GM12864 (cell line): ENCODE results near the gene USP10.

Experiments
- DNase-seq: peaks from one replicate; pipeline ENCODE4 v3.0.0-alpha.2; 2011; ENCODE audit warnings: low read depth
- H3K4me3 ChIP-seq: 2 replicates; pipeline ENCODE4 v1.5.1; 2011; ENCODE audit warnings: mild to moderate bottlenecking, low read depth, low read length, control low read depth
- TF ChIP-seq, protein P1 (sequence below): IDR thresholded peaks from 2 replicates; pipeline ENCODE4 v1.5.1; 2011; ENCODE audit warnings: low read depth, mild to moderate bottlenecking, moderate library complexity, low read length, control low read depth, inconsistent platforms; ENCODE audit errors: missing control alignments

Gene USP10

DNA sequence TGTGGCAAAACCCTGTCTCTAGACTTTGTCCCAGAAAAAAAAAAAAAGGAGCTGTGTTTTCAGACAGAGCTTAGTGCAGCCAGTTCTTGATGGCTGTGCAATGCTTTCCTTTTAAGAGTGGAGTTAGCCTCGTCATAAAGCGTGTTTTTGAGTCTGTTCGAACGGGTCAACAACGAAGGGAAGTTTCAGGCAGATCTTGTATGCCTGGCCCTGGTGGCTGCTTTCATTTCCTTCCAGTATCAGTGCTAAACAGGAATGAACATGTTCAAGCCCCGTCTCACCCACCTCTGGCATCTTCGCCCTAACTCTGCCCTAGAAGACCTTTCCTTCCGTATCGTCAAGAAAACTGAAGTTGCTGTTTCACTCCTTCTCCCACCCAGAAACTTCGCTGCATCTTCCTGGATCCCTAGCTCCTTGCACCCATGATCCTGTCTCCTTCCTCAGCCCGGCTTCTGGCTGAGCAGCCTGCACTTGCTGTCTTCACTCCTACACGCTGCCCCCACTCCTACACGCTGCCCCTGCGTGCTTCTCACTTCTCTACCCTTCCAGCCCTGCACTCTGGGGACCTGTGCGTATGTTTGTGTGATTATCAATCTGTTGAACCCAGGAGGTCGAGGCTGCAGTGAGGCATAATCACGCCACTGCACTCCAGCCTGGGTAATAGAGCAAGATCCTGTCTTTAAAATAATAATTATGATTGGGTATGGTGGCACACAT lies 55.3 kb downstream of the USP10 start:
- TF ChIP-seq, protein P1, sequence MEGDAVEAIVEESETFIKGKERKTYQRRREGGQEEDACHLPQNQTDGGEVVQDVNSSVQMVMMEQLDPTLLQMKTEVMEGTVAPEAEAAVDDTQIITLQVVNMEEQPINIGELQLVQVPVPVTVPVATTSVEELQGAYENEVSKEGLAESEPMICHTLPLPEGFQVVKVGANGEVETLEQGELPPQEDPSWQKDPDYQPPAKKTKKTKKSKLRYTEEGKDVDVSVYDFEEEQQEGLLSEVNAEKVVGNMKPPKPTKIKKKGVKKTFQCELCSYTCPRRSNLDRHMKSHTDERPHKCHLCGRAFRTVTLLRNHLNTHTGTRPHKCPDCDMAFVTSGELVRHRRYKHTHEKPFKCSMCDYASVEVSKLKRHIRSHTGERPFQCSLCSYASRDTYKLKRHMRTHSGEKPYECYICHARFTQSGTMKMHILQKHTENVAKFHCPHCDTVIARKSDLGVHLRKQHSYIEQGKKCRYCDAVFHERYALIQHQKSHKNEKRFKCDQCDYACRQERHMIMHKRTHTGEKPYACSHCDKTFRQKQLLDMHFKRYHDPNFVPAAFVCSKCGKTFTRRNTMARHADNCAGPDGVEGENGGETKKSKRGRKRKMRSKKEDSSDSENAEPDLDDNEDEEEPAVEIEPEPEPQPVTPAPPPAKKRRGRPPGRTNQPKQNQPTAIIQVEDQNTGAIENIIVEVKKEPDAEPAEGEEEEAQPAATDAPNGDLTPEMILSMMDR: no peak
- no peak overlapping the region for H3K4me3 ChIP-seq
- DNase-seq: no peak

DNA sequence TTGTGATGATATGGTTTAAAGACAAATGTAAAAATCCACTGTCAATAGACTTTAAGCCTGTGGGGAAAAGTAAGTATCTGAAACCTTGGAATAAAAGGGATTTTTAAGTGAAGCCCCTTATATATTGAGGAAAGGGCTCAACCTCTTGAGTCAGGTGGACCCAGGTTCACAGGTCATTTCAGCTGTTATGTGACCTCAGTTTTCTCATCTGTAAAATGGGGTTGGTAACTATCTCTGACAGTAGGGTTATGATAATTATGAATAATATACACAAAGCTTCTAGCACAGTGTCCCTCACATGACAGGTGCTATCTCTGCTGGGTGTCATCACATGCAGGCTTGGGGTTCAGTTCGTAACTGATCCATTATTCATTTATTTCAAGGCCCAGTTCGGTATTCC lies 57.0 kb downstream of the USP10 start:
- DNase-seq: no peak
- TF ChIP-seq, protein P1: no peak
- no peak overlapping the region for H3K4me3 ChIP-seq

DNA sequence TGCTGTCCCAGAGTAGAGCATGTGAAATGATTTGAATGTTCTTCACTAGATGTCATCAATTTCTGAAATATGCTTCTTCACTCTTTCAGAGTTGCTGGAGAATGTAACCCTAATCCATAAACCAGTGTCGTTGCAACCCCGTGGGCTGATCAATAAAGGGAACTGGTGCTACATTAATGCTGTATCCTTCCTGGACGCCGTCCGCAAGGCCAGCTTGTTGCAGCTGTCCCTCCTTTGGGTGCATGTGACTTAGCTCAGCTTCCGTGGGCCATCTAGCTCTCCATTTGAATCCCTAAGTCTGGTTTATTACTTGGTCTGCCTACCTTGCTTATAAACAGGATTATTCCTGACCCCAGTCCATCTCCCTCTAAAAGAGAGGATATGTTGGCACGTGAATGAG lies 58.8 kb downstream of the USP10 start:
- DNase-seq: no peak
- H3K4me3 ChIP-seq: no peak overlapping the region
- TF ChIP-seq, protein P1: no peak

DNA sequence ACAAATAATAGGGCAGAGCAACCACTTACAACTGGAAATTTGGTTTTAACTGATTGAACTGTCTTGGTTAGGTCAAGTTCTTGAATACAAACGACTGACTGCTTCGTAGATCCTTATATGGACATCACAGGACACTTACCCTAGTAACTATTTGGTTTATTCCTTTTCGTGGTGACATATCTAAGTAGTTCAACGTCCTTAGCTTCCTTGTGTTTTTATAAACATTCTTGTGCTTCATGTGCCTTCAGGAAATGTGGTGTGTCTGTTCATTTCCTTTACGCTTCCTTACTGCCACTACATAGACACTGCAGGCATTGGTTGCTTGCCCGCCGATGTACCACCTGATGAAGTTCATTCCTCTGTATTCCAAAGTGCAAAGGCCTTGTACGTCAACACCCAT lies 59.3 kb downstream of the USP10 start:
- DNase-seq: no peak

DNA sequence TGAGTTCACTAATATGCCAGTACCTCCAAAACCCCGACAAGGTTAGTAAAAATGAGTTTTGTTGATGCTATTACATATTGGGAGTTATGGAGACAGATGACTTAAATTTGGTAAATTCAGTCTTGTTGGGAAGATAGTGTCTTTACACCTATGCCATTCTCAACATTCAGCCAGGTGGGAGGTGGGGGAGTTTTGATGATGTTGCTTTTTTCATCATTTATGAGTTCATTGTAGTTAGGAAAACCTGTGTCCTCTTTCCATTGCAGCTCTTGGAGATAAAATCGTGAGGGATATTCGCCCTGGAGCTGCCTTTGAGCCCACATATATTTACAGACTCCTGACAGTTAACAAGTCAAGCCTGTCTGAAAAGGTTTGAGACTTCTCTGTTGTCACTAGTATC lies 60.1 kb downstream of the USP10 start:
- TF ChIP-seq, protein P1: no peak
- DNase-seq: no peak
- H3K4me3 ChIP-seq: no peak overlapping the region

More for the DNA sequence above, 59.3 kb downstream of the USP10 start:
- TF ChIP-seq, protein P1: no peak
- H3K4me3 ChIP-seq: no peak overlapping the region

DNA sequence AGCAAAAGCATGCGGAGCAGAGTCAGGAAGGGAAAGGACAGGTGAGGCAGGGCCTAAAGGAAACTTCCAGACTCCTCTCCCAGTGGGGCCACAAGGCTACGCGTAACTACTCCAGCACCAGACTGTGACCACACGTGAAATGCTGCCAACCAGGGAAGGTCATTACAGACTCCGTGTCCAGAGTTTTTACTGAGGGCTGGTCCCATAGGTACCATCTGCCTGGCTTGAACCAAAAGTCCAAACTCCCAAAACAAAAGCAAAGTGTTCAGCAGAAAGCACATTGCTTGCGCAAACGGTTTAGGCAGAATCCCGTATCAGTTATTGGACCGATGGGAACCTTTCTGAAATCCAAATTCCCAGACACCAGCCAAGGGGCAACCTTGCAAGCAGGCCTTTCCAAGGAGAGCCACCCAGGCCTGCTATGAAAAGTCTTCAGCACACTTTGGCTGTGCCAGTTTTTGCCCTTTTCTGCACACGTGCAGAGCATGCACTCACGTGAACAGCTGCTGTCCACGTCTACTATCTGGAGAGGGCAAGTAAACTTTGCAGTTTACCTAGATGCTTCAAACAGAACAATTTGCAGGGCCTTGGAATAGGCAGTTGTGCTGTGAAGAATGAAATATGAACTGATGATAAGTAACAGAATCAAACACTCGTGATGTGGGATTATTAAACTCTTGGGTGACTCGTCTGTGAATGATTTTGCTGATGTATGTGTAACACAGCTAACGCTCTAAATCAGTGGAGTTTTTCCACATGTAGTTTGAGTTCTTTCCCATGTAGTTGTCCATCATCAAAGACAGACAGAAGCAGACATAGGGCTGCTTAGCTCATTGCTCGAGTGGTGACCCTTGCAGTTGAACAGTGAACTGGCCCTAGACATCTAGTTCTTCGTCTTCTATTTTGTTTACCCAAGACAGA lies 61.9 kb downstream of the USP10 start:
- no peak for DNase-seq
- no peak overlapping the region for H3K4me3 ChIP-seq
- TF ChIP-seq, protein P1: no peak
